Activated T-helper 2 cell treated with anti-CD3 and anti-CD28 coated beads, Interferon-gamma antibody, Interleukin-2, Interleukin-4, amounts not matched to agents 10 μg/mL and 5 μg/mL and 100 μg/mL, durations not matched to agents 14 hours and 24 hours and 36 hours (primary cell): ENCODE data around the gene UBTD1. TPM values are rescaled to one million over a fixed set of nuclear protein-coding genes. Genes with fewer than 3 reads are reported as not detected.
A peak's percentile ranks its signal among the peaks of the same experiment; 100 is the strongest.
"Not testable (repeated sequence)": the region's sequence is repeated elsewhere in the genome, so short reads cannot be mapped to it uniquely, and the experiment has no call there.

Experiments used
- DNase-seq: peaks from one replicate; pipeline ENCODE4 v3.0.0; 2021; ENCODE audit warnings: low spot score
- H3K27ac Mint-ChIP-seq: one replicate; pipeline ENCODE4 v1.8.0; 2021; ENCODE audit warnings: mixed read lengths
- H3K27me3 Mint-ChIP-seq: one replicate; pipeline ENCODE4 v1.8.0; 2021; ENCODE audit warnings: low read depth, mixed read lengths
- H3K36me3 Mint-ChIP-seq: one replicate; pipeline ENCODE4 v1.8.0; 2021; ENCODE audit warnings: low read depth, mixed read lengths
- H3K4me1 Mint-ChIP-seq: one replicate; pipeline ENCODE4 v1.8.0; 2021; ENCODE audit warnings: low read depth, mixed read lengths
- H3K4me3 Mint-ChIP-seq: one replicate; pipeline ENCODE4 v1.8.0; 2021; ENCODE audit warnings: low read depth, mild to moderate bottlenecking, moderate library complexity, mixed read lengths
- H3K9me3 Mint-ChIP-seq: one replicate; pipeline ENCODE4 v1.8.0; 2021; ENCODE audit warnings: mixed read lengths
- intact Hi-C: fragments of 100-400 bp; cut with micrococcal nuclease; formaldehyde crosslinking; loops from one replicate; pipeline ENCODE4 v1.15.1; 2023
- total RNA-seq: library from RNA; stranded (reverse); gene quantifications from 2 replicates; pipeline ENCODE4 v1.2.3, GENCODE V29; 2022

UBTD1 gene
- total RNA-seq, 1 donor from 2014 or later, result 1.6 TPM

DNA sequence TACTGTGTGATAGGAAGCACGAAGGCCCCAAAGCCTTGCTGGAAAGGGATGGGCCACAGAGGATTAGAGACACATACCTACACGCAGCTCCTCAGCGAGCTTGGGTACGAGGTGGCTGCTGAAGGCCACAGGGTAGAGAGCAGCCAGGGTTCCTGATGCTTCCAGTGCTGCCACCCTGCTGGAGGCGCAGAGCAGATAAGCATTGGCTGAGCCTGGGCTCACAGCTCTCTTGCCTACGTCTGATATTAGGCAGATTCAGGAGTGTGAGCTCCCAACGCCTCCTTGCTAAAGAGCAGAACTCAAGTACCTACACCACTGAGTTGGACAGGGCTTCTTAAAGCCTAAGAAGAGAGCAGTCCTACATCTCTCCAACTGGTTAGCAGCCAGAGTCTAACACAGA lies 32.7 kb upstream of the UBTD1 start:
- H3K9me3 Mint-ChIP-seq, result no peaks in the 10 kb centered on the region
- no peaks in the 10 kb centered on the region for H3K27me3 Mint-ChIP-seq
- intact Hi-C loops, result no loop called here
- H3K36me3 Mint-ChIP-seq, result peaks cover 75% of the 10 kb centered on the region
- no peak overlapping the region for H3K27ac Mint-ChIP-seq
- no peaks in the 10 kb centered on the region for H3K4me1 Mint-ChIP-seq
- no peak overlapping the region for H3K4me3 Mint-ChIP-seq
- no peak for DNase-seq

DNA sequence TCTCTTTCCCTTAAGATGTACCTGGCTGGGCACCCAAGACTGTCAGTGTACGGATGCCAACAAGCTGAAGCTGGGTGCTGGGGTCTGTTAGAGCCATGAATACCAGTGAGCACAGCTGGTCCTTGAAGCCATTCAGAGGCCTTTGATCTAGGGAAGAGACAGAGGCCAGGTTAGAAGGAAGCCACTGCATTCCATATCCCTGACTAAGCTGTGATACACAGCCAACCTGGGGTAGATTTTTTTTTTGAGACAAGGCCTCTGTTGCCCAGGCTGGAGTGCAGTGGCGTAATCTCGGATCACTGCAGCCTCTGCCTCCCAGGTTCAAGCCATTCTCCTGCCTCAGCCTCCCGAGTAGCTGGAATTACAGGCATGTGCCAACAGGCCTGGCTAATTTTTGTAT lies 32.0 kb upstream of the UBTD1 start:
- H3K27ac Mint-ChIP-seq, result no peak overlapping the region
- intact Hi-C loops, result no loop called here
- DNase-seq, result no peak
- no peaks in the 10 kb centered on the region for H3K9me3 Mint-ChIP-seq
- H3K36me3 Mint-ChIP-seq, result peaks cover 70% of the 10 kb centered on the region
- H3K4me1 Mint-ChIP-seq, result no peaks in the 10 kb centered on the region
- no peak overlapping the region for H3K4me3 Mint-ChIP-seq
- no peaks in the 10 kb centered on the region for H3K27me3 Mint-ChIP-seq

DNA sequence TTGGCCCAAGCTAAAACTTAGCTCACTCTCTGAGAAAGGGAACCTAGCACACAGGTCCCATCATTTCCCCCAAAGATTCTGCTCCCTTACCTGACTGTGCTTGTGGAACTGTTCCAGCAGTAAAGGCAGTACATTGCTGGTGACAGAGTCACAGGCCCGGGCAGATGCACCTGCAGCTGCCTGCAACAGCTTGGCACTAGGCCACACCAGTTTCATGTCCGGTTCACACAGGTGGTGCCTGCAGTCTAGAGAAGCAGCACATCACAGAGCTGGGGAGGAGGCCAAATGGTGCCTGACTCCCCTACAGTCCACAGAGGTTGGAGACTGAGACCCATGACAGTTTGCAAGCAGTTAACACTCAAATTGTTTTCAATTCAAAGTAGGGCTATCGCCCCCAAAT lies 30.6 kb upstream of the UBTD1 start:
- intact Hi-C loops, result no loop called here
- Mint-ChIP-seq H3K4me1 (no peaks in the 10 kb centered on the region), H3K27ac (no peak overlapping the region), H3K4me3 (no peak overlapping the region), H3K36me3 (peaks cover 65% of the 10 kb centered on the region), H3K9me3 (no peaks in the 10 kb centered on the region), H3K27me3 (no peaks in the 10 kb centered on the region)
- no peak for DNase-seq

DNA sequence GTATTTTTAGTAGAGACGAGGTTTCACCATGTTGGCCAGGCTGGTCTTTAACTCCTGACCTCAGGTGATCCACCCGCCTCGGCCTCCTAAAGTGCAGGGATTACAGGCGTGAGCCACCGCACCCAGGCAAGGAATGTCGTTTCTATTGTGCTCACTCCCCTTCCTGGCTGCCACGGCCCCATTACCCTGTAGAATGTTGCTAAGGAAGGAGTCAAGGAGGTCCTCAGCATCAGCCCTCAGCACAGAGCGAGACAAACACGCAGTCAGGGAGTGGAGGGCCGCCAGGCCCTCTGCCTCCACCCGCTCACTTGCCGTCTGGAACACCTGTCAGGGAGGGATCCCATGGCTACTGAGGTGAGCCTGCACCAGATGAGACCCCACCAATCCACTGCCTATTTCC lies 29.9 kb upstream of the UBTD1 start:
- H3K27me3 Mint-ChIP-seq, H3K4me1 Mint-ChIP-seq, H3K27ac Mint-ChIP-seq, intact Hi-C loops, H3K4me3 Mint-ChIP-seq, DNase-seq, H3K9me3 Mint-ChIP-seq: not testable (repeated sequence)
- peaks cover 65% of the 10 kb centered on the region for H3K36me3 Mint-ChIP-seq

DNA sequence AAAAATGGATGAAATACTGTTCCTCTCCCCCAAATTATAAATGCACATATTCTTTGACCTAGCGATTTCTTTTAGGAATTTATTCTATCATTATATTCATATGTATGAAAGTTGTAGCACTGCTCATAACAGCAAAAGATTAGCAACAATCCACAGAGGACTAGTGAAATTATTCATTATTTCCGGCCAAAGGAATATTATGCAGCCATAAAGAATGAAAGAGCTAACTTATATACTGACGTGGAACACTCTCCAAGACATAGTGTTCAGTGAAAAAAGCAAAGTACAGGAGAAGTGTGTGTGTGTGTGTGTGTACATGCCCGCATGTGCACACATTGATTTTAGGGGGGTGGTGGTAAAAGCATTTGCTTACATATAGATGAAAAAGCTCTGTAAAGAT lies 23.8 kb upstream of the UBTD1 start:
- DNase-seq, result no peak
- Mint-ChIP-seq H3K4me1 (peaks cover 2% of the 10 kb centered on the region), H3K27ac (no peak overlapping the region), H3K4me3 (no peak overlapping the region), H3K9me3 (no peaks in the 10 kb centered on the region), H3K36me3 (peaks cover 81% of the 10 kb centered on the region), H3K27me3 (no peaks in the 10 kb centered on the region)
- intact Hi-C loops, result no loop called here

DNA sequence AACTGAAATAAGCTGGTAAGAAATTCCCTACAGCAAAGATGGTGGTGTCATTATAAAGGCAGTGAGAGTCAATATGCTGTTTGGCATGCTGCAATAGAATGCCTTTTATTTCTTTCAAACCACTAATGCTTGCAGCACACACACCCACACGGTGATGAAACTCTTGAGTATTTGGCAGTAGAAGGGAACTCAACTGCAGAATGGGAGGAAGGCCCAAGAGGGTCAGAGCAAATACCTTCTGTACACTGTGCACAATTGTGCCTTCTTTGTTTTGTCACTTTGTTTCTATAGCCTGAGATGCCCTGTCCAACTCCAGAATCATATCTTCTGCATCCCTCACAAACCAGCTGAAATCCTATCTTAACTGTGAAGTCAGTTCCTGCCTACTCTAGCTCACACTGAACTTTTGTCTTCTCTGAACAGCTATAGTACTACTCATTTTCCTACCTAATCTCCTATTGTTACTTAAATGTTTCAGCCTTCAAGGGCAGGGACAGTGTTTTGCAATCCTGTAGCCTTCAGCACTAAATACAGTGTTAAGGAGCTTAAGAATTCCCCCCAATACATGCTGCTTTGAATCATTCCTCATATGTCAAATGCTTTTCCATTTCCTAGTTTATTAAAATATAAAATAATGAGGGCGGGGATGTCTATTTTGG lies 22.7 kb upstream of the UBTD1 start:
- Mint-ChIP-seq H3K36me3 (peaks cover 83% of the 10 kb centered on the region), H3K4me1 (peaks cover 2% of the 10 kb centered on the region), H3K9me3 (no peaks in the 10 kb centered on the region), H3K4me3 (no peak overlapping the region), H3K27ac (no peak overlapping the region), H3K27me3 (no peaks in the 10 kb centered on the region)
- intact Hi-C loops, result no loop called here
- no peak for DNase-seq

DNA sequence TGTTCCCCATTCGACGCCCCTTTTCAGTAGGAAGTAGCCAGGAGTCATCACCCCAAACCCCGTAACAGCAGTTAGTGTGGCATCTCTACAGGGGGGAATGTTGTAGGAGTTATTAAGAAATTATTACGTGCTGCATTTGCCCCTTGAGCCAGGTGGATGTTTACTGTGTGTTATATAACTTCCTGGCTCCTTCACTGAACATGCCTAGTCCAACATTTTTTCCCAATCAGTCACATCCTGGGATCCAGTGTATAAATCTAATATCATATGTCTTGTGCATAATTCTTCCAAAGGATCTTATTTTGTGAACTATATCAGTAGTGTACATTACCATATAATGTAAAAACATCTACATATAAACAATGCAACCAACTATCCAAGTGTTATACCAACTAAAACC lies 19.3 kb upstream of the UBTD1 start:
- intact Hi-C loops, DNase-seq, H3K27me3 Mint-ChIP-seq, H3K4me3 Mint-ChIP-seq, H3K27ac Mint-ChIP-seq, H3K9me3 Mint-ChIP-seq, H3K4me1 Mint-ChIP-seq: not testable (repeated sequence)
- H3K36me3 Mint-ChIP-seq, result peaks cover 73% of the 10 kb centered on the region

DNA sequence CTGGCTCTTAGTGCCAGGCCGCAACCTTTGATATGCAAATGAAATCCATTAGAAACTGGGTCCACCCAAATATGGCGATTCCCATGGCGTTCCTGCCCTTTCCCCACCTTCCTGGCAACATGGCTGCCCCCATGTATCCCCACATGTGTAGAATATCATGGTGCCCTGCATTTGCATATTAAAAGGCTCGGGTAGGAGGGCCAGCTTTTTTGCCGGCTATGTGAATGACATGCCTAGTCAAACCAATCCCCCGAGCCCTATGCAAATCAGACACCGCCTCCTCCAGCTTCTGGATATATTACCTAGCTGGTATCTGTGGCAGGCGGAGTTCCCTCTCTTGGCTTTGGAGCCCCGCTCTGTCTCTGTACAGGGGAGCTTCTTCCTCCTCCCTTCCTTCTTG lies 18.8 kb upstream of the UBTD1 start:
- DNase-seq, result no peak
- no peaks in the 10 kb centered on the region for H3K9me3 Mint-ChIP-seq
- peaks cover 2% of the 10 kb centered on the region for H3K4me1 Mint-ChIP-seq
- intact Hi-C loops, result no loop called here
- no peaks in the 10 kb centered on the region for H3K27me3 Mint-ChIP-seq
- no peak overlapping the region for H3K4me3 Mint-ChIP-seq
- H3K36me3 Mint-ChIP-seq, result peaks cover 68% of the 10 kb centered on the region
- H3K27ac Mint-ChIP-seq, result peak overlapping the region; percentile 12

DNA sequence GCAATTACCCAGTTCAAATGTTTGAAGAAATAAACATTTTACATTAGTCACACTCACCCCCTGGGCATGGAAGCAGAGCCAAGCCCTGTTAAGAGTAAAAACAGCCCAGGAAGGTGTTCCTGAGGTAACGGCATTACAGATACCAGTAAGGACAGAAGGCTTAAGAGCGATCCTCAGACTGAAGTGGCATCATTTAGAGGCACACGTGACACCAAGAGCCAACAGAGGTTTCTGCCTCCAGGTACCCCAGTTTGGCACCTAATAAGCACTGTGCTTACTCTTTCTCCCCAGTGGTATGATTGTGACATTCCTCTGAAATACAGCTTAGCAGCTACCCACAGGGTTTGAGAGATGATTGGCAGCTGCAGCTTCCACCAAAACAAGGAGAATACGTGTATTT lies 17.7 kb upstream of the UBTD1 start:
- DNase-seq, result no peak
- H3K27ac Mint-ChIP-seq, result no peak overlapping the region
- no peaks in the 10 kb centered on the region for H3K9me3 Mint-ChIP-seq
- no peak overlapping the region for H3K4me3 Mint-ChIP-seq
- intact Hi-C loops, result no loop called here
- no peaks in the 10 kb centered on the region for H3K27me3 Mint-ChIP-seq
- H3K4me1 Mint-ChIP-seq, result peaks cover 2% of the 10 kb centered on the region
- H3K36me3 Mint-ChIP-seq, result peaks cover 64% of the 10 kb centered on the region

DNA sequence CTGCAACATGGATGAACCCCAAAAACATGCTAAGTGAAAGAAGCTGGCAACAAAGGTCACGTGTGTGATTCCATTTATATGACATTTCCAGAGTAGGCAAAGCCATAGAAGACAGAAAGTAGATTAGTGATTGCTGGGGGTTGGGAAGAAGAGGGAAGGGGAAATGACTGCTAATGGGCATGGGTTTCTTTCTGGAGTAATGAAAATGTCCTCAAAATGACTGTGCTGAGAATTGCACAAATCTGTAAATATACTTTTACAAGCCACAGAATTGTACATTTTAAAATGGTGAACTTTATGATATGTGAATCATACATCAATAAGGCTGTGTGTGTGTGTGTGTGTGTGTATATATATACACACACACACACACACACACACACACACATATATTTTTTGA lies 16.3 kb upstream of the UBTD1 start:
- intact Hi-C loops, result no loop called here
- H3K27me3 Mint-ChIP-seq, result no peaks in the 10 kb centered on the region
- no peak overlapping the region for H3K4me3 Mint-ChIP-seq
- no peak for DNase-seq
- no peaks in the 10 kb centered on the region for H3K9me3 Mint-ChIP-seq
- peaks cover 54% of the 10 kb centered on the region for H3K36me3 Mint-ChIP-seq
- H3K27ac Mint-ChIP-seq, result no peak overlapping the region
- H3K4me1 Mint-ChIP-seq, result no peaks in the 10 kb centered on the region

DNA sequence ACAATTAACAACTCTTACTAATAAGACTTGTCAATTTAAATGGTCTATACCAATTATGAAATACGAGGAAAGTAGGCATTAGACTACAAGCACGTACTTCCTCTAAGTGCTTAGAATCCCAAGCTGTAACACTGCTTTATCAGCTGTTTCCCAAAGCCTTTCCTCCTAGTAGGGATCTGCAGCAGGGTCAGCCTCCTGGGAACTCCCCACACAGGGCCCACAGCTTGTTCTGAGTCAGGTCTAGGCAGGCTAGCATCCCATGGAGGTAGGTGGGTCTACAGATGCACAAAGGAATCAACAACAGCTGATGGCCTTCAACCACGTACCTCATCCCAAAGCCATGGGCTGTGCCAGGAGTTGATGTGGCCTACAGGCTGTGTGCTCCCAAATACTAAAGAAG lies 15.2 kb upstream of the UBTD1 start:
- H3K27me3 Mint-ChIP-seq, result no peaks in the 10 kb centered on the region
- peaks cover 43% of the 10 kb centered on the region for H3K36me3 Mint-ChIP-seq
- H3K4me3 Mint-ChIP-seq, result no peak overlapping the region
- intact Hi-C loops, result no loop called here
- no peak for DNase-seq
- H3K9me3 Mint-ChIP-seq, result no peaks in the 10 kb centered on the region
- no peak overlapping the region for H3K27ac Mint-ChIP-seq
- H3K4me1 Mint-ChIP-seq, result no peaks in the 10 kb centered on the region

DNA sequence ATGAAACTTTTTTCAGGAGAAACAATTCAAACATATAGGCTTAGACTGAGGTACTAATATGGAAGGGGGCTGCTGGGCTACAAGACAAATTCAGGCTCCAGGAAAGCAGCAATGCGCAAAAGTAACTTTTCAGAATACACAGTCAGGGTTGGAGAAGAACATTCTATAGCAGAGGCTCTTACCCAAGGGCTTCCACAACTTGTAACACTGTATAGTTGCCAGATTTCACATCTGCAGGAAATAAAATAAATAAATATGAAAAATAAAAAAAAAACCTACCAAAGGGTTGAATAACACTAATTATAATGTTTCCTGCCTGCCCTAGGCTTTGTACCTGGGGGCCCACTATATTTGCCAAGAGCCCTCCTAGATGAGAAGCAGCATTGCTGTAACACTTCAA lies 14.8 kb upstream of the UBTD1 start:
- Mint-ChIP-seq H3K27me3 (no peaks in the 10 kb centered on the region), H3K9me3 (no peaks in the 10 kb centered on the region), H3K27ac (no peak overlapping the region), H3K36me3 (peaks cover 42% of the 10 kb centered on the region), H3K4me1 (peaks cover under 1% of the 10 kb centered on the region), H3K4me3 (no peak overlapping the region)
- no peak for DNase-seq
- intact Hi-C loops, result no loop called here

DNA sequence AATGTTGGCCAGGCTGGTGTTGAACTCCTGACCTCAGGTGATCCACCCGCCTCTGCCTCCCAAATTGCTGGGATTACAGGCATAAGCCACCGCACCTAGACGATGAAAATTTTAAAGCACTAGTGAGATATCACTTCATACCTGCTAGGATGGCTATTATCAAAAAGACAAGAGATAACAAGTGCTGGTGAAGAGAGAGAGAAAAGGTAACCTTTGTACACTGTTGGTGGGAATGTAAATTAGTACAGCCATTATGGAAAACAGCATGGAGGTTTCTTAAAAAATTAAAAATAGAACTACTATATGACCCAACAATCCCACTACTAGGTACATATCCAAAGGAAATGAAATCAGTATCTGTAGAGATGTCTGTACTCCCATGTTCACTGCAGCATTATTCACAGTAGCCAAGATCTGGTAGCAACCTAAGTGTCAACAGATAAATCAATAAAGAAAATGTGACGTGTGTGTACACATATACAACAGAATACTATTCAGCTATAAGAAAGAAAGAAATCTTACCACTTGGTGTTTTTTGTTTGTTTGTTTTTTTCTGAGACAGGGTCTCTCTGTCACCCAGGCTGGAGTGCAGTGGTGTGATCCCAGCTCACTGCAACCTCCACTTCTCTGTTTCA lies 13.0 kb upstream of the UBTD1 start:
- no peak overlapping the region for H3K27ac Mint-ChIP-seq
- intact Hi-C loops, result no loop called here
- no peak overlapping the region for H3K4me3 Mint-ChIP-seq
- H3K36me3 Mint-ChIP-seq, result peaks cover 29% of the 10 kb centered on the region
- no peak for DNase-seq
- peaks cover 11% of the 10 kb centered on the region for H3K4me1 Mint-ChIP-seq
- no peaks in the 10 kb centered on the region for H3K9me3 Mint-ChIP-seq
- no peaks in the 10 kb centered on the region for H3K27me3 Mint-ChIP-seq

DNA sequence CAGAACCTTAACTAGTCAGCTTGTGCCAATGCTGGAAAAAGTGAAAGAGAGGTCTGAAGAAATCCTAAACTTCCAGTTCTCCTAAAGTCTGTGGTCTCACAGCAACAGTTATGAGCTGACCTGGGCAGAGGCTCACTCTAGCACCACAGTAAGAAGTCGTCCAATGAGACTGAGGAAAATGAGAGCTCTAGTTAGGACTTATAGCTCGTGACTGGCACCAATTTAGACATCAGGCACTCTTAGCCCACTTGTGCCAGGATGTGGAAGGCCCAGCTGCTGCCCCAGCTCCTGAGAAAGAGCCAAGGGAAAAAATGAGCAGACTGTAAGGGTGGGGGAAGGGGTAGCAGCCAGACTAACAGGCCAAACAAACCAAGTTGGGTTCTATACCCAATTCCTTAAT lies 8.1 kb upstream of the UBTD1 start:
- peak overlapping the region; percentile 67 for H3K27ac Mint-ChIP-seq
- no peaks in the 10 kb centered on the region for H3K27me3 Mint-ChIP-seq
- H3K36me3 Mint-ChIP-seq, result peaks cover 24% of the 10 kb centered on the region
- H3K4me3 Mint-ChIP-seq, result no peak overlapping the region
- peaks cover 27% of the 10 kb centered on the region for H3K4me1 Mint-ChIP-seq
- intact Hi-C loops, result no loop called here
- no peaks in the 10 kb centered on the region for H3K9me3 Mint-ChIP-seq
- no peak for DNase-seq
